HL-60/S4 treated with phorbol 12-myristate 13-acetate at 8.2 ng/mL for 4 days and 3 days (cell line): ENCODE measurements around the gene GHR.
"Not testable (repeated sequence)": the region's sequence is repeated elsewhere in the genome, so short reads cannot be mapped to it uniquely, and the experiment has no call there.

Experiments used
- in situ Hi-C: fragments of 300-500 bp; cut with MboI; formaldehyde crosslinking; loops from 2 replicates; pipeline ENCODE4 v1.15.0; 2022; ENCODE audit warnings: low sequenced_read_pairs

The GHR gene

GRCh38 chr5:42685078-42685477 is 261.8 kb downstream of the GHR start:
- in situ Hi-C loops, result not testable (repeated sequence)

GRCh38 chr5:42689391-42689790 is 266.2 kb downstream of the GHR start:
- in situ Hi-C loops, result no loop called here

- in situ Hi-C loops, result no loop called here
These were observed 268.2 kb downstream of the GHR start for GRCh38 chr5:42691413-42691937.

- in situ Hi-C loops, result no loop called here
These were observed 278.3 kb downstream of the GHR start for GRCh38 chr5:42701351-42702059.

- in situ Hi-C loops, result no loop called here
These were observed 280.0 kb downstream of the GHR start for GRCh38 chr5:42703238-42703637.

- in situ Hi-C loops, result no loop called here
These were observed 292.5 kb downstream of the GHR start for GRCh38 chr5:42715785-42716184.

GRCh38 chr5:42718591-42718990 is 295.4 kb downstream of the GHR start:
- in situ Hi-C loops, result no loop called here

GRCh38 chr5:42719034-42719433 is 295.8 kb downstream of the GHR start:
- in situ Hi-C loops, result no loop called here

- in situ Hi-C loops, result no loop called here
These were observed 297.0 kb downstream of the GHR start for GRCh38 chr5:42720251-42720650.

- in situ Hi-C loops, result no loop called here
These were observed 298.2 kb downstream of the GHR start for GRCh38 chr5:42721484-42721883.

GRCh38 chr5:42734531-42735058 is 311.4 kb downstream of the GHR start:
- in situ Hi-C loops, result not testable (repeated sequence)

GRCh38 chr5:42740920-42741319 is 317.7 kb downstream of the GHR start:
- in situ Hi-C loops, result no loop called here

- in situ Hi-C loops, result no loop called here
These were observed 322.2 kb downstream of the GHR start for GRCh38 chr5:42745426-42745825.

GRCh38 chr5:42745856-42746255 is 322.6 kb downstream of the GHR start:
- in situ Hi-C loops, result no loop called here

- in situ Hi-C loops, result no loop called here
These were observed 325.8 kb downstream of the GHR start for GRCh38 chr5:42749020-42749419.

GRCh38 chr5:42750507-42750906 is 327.3 kb downstream of the GHR start:
- in situ Hi-C loops, result no loop called here

- in situ Hi-C loops, result no loop called here
These were observed 327.8 kb downstream of the GHR start for GRCh38 chr5:42751044-42751443.

- in situ Hi-C loops, result no loop called here
These were observed 329.9 kb downstream of the GHR start for GRCh38 chr5:42753099-42753498.

- in situ Hi-C loops, result no loop called here
These were observed 333.7 kb downstream of the GHR start, which contains the start of gene CCDC152 for GRCh38 chr5:42756606-42757601. CCDC152 (plus strand) TSS chr5:42756818; CDS start chr5:42759122, 2,304 bp downstream.

GRCh38 chr5:42759456-42759855 is 336.2 kb downstream of the GHR start:
- in situ Hi-C loops, result no loop called here

GRCh38 chr5:42760426-42760825 is 337.2 kb downstream of the GHR start:
- in situ Hi-C loops, result no loop called here
